K562 (cell line): ENCODE data around the gene LY6G5B. TPM values are rescaled to one million over a fixed set of nuclear protein-coding genes. Genes with fewer than 3 reads are reported as not detected.

Experiments
- ADNP ChIP-seq: fragments of 200-800 bp; sonication (Bioruptor generic); IDR thresholded peaks from 2 replicates; pipeline ENCODE4 v1.6.1; 2016; ENCODE audit warnings: missing genetic modification characterization, missing compliant biosample characterization
- BCL6 ChIP-seq: fragments of 250-450 bp; sonication (Bioruptor Pico); IDR thresholded peaks from 2 replicates; pipeline ENCODE4 v1.4.0; 2020
- ELF2 ChIP-seq: fragments of 250-450 bp; sonication (Bioruptor Pico); IDR thresholded peaks from 2 replicates; pipeline ENCODE4 v1.5.0; 2021; ENCODE audit warnings: mild to moderate bottlenecking
- MEF2A ChIP-seq: IDR thresholded peaks from 2 replicates; pipeline ENCODE4 v1.6.1; 2011; ENCODE audit warnings: low read depth, mild to moderate bottlenecking, low read length, moderate library complexity; ENCODE audit not compliant: control insufficient read depth
- RFX7 ChIP-seq: fragments of 250-450 bp; sonication (Bioruptor Pico); IDR thresholded peaks from 2 replicates; pipeline ENCODE4 v1.5.1; 2021; ENCODE audit warnings: mild to moderate bottlenecking
- SMARCA4 ChIP-seq: fragments of 450-650 bp; IDR thresholded peaks from 2 replicates; pipeline ENCODE4 v1.6.1; 2016
- SRF ChIP-seq, 2 experiments: fragments of 250-450, 450-650 bp in 1 of 2; sonication (Bioruptor Pico) in 1 of 2; sonication (generic) in 1 of 2; formaldehyde crosslinking; IDR thresholded peaks; 2 replicates each; pipeline versions ENCODE4 v1.5.0 to v1.5.1; 2020 to 2022; ENCODE audit warnings: mild to moderate bottlenecking in 1 of 2, missing genetic modification reagents in 1 of 2
- TAF7 ChIP-seq: fragments of 450-650 bp; IDR thresholded peaks from 2 replicates; pipeline ENCODE4 v1.6.1; 2016; ENCODE audit warnings: missing genetic modification characterization, missing compliant biosample characterization
- ZNF12 ChIP-seq: sonication (generic); formaldehyde crosslinking; IDR thresholded peaks from 2 replicates; pipeline ENCODE4 v1.4.0; 2020; ENCODE audit warnings: mild to moderate bottlenecking, missing genetic modification reagents
- polyA plus RNA-seq, 8 experiments: library from polyadenylated mRNA; depleted of rRNA in 4 of 8; stranded (reverse) in 5 of 8; unstranded in 3 of 8; fragments of >200 nt; fragmentation: Nextera tagmentation in 2 of 8; fragmentation: Illumina TruSeq in 1 of 8; extraction: Ambion mirVana in 2 of 8; extraction: Trizol in 1 of 8; gene quantifications; 2 replicates each; pipeline versions ENCODE4 v1.2.1 to v1.2.3, GENCODE V29; 2011 to 2014; ENCODE audit warnings: inconsistent platforms in 1 of 8, missing spikeins in 1 of 8
- total RNA-seq, 7 experiments: library from RNA; depleted of rRNA in 6 of 7; stranded (reverse); fragments of >200 nt in 6 of 7; fragmentation: Illumina TruSeq in 2 of 7; extraction: Trizol in 2 of 7; gene quantifications; 2 replicates each; pipeline versions ENCODE4 v1.2.1 to v1.2.3, GENCODE V29; 2011 to 2021; ENCODE audit warnings: low replicate concordance in 1 of 7
- TF ChIP-seq, protein P1 (sequence below): fragments of 250-450 bp; sonication (Bioruptor Pico); IDR thresholded peaks from 2 replicates; pipeline ENCODE4 v1.4.0; 2020; ENCODE audit warnings: mild to moderate bottlenecking, moderate library complexity
- TF ChIP-seq, protein P2 (sequence below): fragments of 450-650 bp; IDR thresholded peaks from 2 replicates; pipeline ENCODE4 v1.6.1; 2018; ENCODE audit not compliant: partially characterized antibody
- TF ChIP-seq, protein P3 (sequence below), 2 experiments: fragments of 450-650 bp in 1 of 2; sonication (generic) in 1 of 2; formaldehyde crosslinking; conservative IDR thresholded peaks; 2 replicates each; pipeline versions ENCODE4 v1.4.0 to v1.8.1; 2020 to 2022; ENCODE audit warnings: mild to moderate bottlenecking in 1 of 2, missing genetic modification reagents in 1 of 2
- TF ChIP-seq, protein P4 (sequence below): fragments of 450-650 bp; IDR thresholded peaks from 2 replicates; pipeline ENCODE4 v1.7.1; 2018; ENCODE audit warnings: mild to moderate bottlenecking, low read depth; ENCODE audit not compliant: partially characterized antibody
- TF ChIP-seq, protein P5 (sequence below): conservative IDR thresholded peaks from 2 replicates; pipeline ENCODE4 v1.6.1; 2011; ENCODE audit warnings: low read depth, mild to moderate bottlenecking, low read length; ENCODE audit not compliant: control insufficient read depth

LY6G5B gene
- total and polyA plus RNA-seq, 9 of the 15 experiments (the other 6 are each of a cell fraction or from before 2014, with no cell fraction given) = 6.0 to 27.0 (median 7.5) TPM

DNA sequence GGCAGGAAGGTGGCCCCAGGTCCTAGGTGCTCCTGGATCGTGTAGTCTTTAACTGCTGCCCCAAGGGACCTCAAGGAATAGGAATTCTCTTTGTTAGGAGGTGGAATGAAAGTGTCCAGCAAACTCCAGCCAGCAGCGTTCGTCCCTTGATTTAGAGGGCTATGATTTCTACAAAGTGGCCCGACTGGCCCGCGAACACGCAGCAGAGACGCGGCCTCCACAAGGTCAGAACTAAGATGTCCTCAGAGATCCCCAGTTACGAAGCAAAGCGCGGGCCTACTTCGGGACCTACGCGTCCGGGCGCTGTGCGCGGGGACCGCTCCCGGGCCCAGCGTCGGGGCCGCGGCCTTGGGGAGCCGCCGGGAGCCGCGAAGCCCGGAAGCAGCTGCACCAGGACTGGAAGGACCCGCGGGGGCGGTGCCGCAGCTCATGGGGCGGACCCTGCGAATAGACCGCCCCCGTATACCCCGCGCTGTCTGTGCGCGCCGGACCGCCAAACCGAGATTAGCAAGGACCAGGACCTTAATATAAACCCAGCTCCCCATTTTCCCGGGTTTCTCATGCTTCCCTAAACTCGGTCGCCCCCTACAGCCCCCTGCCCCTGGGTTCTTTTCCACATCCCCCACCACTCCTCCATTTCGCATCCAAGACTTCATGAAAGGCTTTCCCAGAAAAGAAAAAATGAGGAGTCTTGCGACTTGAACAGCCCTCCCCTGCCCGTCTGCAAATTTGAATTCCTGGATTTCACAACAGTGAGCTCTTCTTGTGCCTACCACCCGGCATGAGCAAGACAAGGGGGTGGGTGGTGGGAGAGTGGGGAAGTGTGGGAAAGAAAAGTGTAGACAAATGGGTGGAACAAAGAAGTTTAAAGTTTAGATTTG lies 9.2 kb upstream of the LY6G5B start, which contains the start of gene C6orf47 (continued):
- TF ChIP-seq SRF (CRISPR knock-in tag; IDR thresholded peaks at IDR 0.05) (peak in 1 of 2 experiments; percentile 5; a peak in 3 of 4 replicates), ZNF12 (CRISPR knock-in tag) (no peak), SMARCA4 (peak; percentile 61), TAF7 (tag) (peak; percentile 55), MEF2A (no peak), BCL6 (CRISPR knock-in tag) (peak; percentile 7; the same call in 1 of the 2 replicates), ELF2 (CRISPR knock-in tag) (peak; percentile 97), RFX7 (CRISPR knock-in tag) (peak; percentile 46; the same call in 1 of the 2 replicates), ADNP (tag) (no peak)
- TF ChIP-seq, protein P1, sequence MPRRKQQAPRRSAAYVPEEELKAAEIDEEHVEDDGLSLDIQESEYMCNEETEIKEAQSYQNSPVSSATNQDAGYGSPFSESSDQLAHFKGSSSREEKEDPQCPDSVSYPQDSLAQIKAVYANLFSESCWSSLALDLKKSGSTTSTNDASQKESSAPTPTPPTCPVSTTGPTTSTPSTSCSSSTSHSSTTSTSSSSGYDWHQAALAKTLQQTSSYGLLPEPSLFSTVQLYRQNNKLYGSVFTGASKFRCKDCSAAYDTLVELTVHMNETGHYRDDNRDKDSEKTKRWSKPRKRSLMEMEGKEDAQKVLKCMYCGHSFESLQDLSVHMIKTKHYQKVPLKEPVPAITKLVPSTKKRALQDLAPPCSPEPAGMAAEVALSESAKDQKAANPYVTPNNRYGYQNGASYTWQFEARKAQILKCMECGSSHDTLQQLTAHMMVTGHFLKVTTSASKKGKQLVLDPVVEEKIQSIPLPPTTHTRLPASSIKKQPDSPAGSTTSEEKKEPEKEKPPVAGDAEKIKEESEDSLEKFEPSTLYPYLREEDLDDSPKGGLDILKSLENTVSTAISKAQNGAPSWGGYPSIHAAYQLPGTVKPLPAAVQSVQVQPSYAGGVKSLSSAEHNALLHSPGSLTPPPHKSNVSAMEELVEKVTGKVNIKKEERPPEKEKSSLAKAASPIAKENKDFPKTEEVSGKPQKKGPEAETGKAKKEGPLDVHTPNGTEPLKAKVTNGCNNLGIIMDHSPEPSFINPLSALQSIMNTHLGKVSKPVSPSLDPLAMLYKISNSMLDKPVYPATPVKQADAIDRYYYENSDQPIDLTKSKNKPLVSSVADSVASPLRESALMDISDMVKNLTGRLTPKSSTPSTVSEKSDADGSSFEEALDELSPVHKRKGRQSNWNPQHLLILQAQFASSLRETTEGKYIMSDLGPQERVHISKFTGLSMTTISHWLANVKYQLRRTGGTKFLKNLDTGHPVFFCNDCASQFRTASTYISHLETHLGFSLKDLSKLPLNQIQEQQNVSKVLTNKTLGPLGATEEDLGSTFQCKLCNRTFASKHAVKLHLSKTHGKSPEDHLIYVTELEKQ (CRISPR knock-in tag) = peak; percentile 34; the same call in 1 of the 2 replicates
- TF ChIP-seq, protein P2, sequence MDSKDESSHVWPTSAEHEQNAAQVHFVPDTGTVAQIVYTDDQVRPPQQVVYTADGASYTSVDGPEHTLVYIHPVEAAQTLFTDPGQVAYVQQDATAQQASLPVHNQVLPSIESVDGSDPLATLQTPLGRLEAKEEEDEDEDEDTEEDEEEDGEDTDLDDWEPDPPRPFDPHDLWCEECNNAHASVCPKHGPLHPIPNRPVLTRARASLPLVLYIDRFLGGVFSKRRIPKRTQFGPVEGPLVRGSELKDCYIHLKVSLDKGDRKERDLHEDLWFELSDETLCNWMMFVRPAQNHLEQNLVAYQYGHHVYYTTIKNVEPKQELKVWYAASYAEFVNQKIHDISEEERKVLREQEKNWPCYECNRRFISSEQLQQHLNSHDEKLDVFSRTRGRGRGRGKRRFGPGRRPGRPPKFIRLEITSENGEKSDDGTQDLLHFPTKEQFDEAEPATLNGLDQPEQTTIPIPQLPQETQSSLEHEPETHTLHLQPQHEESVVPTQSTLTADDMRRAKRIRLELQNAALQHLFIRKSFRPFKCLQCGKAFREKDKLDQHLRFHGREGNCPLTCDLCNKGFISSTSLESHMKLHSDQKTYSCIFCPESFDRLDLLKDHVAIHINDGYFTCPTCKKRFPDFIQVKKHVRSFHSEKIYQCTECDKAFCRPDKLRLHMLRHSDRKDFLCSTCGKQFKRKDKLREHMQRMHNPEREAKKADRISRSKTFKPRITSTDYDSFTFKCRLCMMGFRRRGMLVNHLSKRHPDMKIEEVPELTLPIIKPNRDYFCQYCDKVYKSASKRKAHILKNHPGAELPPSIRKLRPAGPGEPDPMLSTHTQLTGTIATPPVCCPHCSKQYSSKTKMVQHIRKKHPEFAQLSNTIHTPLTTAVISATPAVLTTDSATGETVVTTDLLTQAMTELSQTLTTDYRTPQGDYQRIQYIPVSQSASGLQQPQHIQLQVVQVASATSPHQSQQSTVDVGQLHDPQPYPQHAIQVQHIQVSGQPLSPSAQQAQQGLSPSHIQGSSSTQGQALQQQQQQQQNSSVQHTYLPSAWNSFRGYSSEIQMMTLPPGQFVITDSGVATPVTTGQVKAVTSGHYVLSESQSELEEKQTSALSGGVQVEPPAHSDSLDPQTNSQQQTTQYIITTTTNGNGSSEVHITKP = no peak
- TF ChIP-seq, protein P3, sequence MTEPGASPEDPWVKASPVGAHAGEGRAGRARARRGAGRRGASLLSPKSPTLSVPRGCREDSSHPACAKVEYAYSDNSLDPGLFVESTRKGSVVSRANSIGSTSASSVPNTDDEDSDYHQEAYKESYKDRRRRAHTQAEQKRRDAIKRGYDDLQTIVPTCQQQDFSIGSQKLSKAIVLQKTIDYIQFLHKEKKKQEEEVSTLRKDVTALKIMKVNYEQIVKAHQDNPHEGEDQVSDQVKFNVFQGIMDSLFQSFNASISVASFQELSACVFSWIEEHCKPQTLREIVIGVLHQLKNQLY (CRISPR knock-in tag; conservative IDR thresholded peaks at IDR 0.05) = peak in 1 of 2 experiments; percentile 59; a peak in 2 of 4 replicates
- TF ChIP-seq, protein P4, sequence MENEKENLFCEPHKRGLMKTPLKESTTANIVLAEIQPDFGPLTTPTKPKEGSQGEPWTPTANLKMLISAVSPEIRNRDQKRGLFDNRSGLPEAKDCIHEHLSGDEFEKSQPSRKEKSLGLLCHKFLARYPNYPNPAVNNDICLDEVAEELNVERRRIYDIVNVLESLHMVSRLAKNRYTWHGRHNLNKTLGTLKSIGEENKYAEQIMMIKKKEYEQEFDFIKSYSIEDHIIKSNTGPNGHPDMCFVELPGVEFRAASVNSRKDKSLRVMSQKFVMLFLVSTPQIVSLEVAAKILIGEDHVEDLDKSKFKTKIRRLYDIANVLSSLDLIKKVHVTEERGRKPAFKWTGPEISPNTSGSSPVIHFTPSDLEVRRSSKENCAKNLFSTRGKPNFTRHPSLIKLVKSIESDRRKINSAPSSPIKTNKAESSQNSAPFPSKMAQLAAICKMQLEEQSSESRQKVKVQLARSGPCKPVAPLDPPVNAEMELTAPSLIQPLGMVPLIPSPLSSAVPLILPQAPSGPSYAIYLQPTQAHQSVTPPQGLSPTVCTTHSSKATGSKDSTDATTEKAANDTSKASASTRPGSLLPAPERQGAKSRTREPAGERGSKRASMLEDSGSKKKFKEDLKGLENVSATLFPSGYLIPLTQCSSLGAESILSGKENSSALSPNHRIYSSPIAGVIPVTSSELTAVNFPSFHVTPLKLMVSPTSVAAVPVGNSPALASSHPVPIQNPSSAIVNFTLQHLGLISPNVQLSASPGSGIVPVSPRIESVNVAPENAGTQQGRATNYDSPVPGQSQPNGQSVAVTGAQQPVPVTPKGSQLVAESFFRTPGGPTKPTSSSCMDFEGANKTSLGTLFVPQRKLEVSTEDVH = peak; percentile 71
- TF ChIP-seq, protein P5, sequence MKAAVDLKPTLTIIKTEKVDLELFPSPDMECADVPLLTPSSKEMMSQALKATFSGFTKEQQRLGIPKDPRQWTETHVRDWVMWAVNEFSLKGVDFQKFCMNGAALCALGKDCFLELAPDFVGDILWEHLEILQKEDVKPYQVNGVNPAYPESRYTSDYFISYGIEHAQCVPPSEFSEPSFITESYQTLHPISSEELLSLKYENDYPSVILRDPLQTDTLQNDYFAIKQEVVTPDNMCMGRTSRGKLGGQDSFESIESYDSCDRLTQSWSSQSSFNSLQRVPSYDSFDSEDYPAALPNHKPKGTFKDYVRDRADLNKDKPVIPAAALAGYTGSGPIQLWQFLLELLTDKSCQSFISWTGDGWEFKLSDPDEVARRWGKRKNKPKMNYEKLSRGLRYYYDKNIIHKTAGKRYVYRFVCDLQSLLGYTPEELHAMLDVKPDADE = peak; percentile 91
